22Rv1 (cell line): ENCODE data around the gene LPIN3.

Source experiments
- H3K27ac ChIP-seq: fragments of 450-650 bp; 2 replicates; pipeline ENCODE4 v1.5.1; 2017
- ZFX ChIP-seq: fragments of 450-650 bp; IDR thresholded peaks from 2 replicates; pipeline ENCODE4 v1.6.1; 2017; ENCODE audit warnings: antibody characterized with exemption, borderline replicate concordance
- TF ChIP-seq, protein P1 (sequence below): fragments of 450-650 bp; IDR thresholded peaks from 2 replicates; pipeline ENCODE4 v1.5.1; 2017; ENCODE audit warnings: mild to moderate bottlenecking

The LPIN3 gene

DNA sequence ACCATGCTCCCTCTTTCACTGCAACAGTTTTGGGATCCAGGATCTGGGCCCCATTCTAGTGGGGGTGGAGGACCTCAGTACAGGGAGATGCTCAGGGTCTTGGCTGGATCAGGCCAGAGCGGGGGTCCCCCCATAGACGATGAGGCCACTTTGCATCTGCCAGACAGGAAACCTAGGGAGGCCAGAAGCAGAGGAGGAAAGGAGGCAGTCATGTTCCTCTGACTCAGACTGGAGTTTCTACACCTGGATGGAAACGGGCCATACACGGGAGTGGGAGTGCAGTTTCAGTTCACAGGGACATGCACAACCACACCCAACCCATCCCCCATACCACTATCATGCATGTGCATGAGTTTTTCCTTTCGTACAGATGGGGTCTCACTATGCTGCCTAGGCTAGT is 29.6 kb downstream of the LPIN3 start:
- no peak overlapping the region for H3K27ac ChIP-seq
- TF ChIP-seq, protein P1, sequence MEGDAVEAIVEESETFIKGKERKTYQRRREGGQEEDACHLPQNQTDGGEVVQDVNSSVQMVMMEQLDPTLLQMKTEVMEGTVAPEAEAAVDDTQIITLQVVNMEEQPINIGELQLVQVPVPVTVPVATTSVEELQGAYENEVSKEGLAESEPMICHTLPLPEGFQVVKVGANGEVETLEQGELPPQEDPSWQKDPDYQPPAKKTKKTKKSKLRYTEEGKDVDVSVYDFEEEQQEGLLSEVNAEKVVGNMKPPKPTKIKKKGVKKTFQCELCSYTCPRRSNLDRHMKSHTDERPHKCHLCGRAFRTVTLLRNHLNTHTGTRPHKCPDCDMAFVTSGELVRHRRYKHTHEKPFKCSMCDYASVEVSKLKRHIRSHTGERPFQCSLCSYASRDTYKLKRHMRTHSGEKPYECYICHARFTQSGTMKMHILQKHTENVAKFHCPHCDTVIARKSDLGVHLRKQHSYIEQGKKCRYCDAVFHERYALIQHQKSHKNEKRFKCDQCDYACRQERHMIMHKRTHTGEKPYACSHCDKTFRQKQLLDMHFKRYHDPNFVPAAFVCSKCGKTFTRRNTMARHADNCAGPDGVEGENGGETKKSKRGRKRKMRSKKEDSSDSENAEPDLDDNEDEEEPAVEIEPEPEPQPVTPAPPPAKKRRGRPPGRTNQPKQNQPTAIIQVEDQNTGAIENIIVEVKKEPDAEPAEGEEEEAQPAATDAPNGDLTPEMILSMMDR, result no peak
- TF ChIP-seq ZFX, result no peak

DNA sequence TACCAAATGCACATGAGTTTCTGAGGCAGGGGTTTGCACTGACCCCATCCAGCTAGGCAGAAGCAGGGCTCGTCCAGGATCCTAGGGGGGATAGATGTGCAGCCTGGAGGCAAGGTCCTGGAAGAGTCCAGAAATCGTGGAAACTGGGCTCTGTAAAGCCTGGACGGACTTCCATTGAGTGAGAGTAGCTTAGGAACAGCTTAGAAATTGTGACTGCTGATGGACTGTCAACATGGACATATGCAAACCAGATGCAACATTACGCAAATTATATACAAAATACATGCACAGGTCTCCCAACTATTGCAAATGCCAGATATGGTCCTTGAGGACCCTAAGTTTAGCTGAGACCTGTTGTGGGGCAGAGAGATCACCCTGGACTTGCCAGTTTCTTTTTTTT is 30.8 kb downstream of the LPIN3 start:
- H3K27ac ChIP-seq, result no peak overlapping the region
- TF ChIP-seq, protein P1, result no peak
- TF ChIP-seq ZFX, result no peak

GRCh38 chr20:41373251-41373783 is 32.7 kb downstream of the LPIN3 start:
- no peak for TF ChIP-seq ZFX
- TF ChIP-seq, protein P1, result no peak
- no peak overlapping the region for H3K27ac ChIP-seq

DNA sequence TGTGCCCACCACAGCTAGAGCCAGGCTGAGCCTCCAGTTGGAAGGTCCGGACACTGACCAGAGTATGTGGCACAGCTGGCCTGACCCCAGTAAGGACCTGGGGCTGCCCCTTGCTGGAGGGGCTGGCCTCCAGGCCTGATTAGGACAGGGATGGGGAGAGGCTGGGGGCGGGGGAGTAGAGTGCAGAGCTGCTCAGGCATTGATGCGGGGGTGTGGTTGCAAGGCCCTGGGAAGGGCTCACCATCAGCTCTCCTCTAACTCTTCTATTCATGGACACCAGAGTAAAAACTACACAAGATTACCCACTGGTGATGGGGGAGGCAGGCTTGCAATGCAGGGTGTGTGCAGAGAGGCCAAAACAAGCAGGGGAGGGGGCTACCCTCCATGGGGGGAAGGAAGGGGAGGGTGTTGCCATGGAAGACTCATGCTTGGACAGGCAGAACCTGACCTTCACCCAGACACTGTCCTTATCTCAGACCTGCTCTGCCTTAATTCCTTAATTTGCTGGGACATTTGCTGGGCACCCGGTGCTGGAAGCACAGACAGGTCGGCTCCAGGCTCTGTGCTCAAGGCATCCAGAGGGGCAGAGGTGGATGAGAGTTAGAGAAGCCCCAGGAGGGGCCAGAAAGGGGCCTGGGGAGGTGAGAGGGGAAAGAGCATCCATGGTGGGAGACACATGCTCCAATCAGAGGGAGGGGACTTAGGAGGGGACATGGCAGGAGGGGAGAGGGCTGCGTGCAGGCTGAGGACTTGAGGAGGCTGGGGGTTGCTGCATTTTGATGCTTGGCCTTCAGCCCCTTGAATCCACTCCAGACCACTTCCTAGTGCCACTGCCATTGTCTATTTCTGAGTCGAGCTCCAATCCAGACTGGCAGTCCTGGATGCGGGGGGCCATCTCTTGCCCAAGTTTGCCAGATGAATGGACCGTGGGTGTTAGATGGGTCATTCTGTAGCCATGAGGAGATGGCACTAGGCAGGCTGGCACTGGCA is 33.6 kb downstream of the LPIN3 start:
- no peak overlapping the region for H3K27ac ChIP-seq
- no peak for TF ChIP-seq ZFX
- TF ChIP-seq, protein P1, result no peak

- no peak overlapping the region for H3K27ac ChIP-seq
- TF ChIP-seq ZFX, result no peak
- TF ChIP-seq, protein P1, result no peak
Measured at GRCh38 chr20:41375846-41376245, 35.2 kb downstream of the LPIN3 start.

GRCh38 chr20:41376349-41376748 is 35.7 kb downstream of the LPIN3 start:
- TF ChIP-seq ZFX, result no peak
- TF ChIP-seq, protein P1, result no peak
- no peak overlapping the region for H3K27ac ChIP-seq

DNA sequence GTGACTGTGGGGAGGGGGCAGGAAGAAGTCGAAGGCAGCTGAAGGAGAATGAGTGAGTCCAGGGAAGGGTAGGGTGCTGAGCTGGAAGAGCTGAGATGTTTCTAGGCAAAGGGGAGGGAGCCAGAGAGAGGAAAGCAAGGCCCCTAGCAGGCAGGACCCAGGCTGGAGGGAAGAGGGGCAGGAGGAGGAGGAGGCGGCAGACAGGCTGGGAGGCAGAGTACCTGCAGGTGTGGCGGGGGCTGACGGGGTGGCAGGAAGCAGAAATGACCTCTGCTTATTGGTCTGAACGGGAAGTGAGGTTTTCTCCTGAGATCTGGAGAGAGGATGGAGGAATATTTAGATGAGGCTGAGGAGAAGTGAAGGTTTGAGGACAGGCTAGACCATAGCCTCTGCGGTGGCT is 36.7 kb downstream of the LPIN3 start:
- no peak overlapping the region for H3K27ac ChIP-seq
- no peak for TF ChIP-seq ZFX
- TF ChIP-seq, protein P1, result no peak
